HG03460 (cell line): ENCODE data around the gene ARHGAP28.
"Not testable (repeated sequence)": the region's sequence is repeated elsewhere in the genome, so short reads cannot be mapped to it uniquely, and the experiment has no call there.

Experiments used
- ATAC-seq: cut with Tn5 transposase; IDR thresholded peaks from one replicate; pipeline ENCODE4 v1.9.1; 2021; ENCODE audit not compliant: unreplicated experiment

ARHGAP28 gene

GRCh38 chr18:6814882-6815425 lies 85.4 kb downstream of the ARHGAP28 start:
- no peak for ATAC-seq

DNA sequence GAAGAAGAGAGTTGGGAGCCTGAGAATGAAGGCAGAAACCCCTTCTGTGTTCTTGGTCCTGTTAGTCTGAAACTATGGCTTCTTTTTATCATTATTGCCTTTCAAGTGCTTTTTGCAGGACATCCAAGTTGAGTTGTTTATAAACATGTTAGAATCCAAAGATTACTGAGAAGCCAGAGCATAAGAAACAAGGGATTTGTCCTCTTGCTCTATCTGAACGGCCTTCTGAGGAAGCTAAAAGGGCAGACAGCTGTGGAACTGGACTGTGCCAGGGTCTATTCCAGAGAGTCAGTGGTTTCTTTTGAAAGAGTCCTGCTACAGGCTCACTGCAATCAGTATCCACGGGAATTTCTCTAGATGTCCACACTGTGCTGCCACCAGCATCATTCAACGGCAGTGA lies 86.6 kb downstream of the ARHGAP28 start:
- no peak for ATAC-seq

DNA sequence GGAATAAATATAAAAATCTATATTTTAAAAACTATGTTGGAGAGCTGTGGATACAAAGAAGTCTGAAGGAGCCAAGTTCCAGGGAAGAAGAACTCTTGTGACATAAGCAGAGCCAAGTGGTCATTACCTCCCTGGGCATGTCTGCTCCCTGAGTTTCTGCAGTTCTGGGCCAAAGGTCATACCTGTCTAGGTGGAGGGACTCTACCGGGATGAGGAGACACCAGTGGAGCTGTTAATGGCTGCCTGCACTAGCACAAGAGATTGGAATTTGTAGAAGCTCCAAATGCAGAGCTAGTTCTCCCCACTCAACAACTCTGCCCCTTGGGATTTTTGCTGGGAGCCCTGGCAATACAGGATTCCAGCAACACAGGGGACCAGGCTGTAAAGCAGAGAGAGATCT lies 89.8 kb downstream of the ARHGAP28 start:
- no peak for ATAC-seq

DNA sequence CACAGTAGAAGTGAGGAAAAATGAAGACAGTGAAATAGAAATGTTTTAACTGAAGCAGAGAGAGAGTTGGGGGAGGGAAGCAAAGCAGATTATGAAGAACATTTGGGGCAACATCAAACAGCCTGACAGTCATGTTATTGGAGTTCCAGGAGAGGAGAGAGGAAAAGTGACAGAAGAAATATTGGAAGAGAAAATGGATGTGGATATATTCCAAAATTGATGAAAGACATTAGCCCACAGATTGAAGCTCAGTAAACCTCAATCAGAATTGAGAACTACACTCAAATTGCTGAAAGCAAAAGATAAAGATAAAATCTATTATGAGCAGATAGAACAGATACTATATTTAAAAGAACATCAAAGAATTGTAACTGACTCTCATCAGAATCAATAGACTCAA lies 90.8 kb downstream of the ARHGAP28 start:
- ATAC-seq = no peak

- ATAC-seq = no peak
Measured at GRCh38 chr18:6821356-6821755, 91.8 kb downstream of the ARHGAP28 start.

GRCh38 chr18:6827161-6827560 lies 97.6 kb downstream of the ARHGAP28 start:
- ATAC-seq = not testable (repeated sequence)

- not testable (repeated sequence) for ATAC-seq
Measured at GRCh38 chr18:6827566-6827965, 98.0 kb downstream of the ARHGAP28 start.

- ATAC-seq = no peak
Measured at GRCh38 chr18:6830916-6831315, 101.4 kb downstream of the ARHGAP28 start.

DNA sequence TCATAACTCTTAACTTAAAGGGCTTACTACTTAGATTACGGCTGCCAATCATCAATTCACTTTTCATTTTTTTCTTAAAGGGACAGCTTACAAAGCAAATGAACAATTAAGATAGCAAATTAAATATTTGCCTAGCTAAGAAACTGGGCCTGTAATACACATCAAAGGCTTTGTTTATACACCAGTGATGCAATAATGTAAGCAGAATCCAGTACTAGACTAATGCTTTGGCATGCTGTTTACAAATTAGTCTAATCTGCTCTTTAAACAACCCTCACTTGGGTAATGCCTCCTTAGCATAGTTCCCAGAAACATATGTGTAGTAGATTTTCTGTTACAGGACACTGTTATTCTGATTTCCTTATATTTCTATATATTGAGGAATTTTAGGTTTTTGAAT lies 105.8 kb downstream of the ARHGAP28 start:
- no peak for ATAC-seq

- ATAC-seq = no peak
Measured at GRCh38 chr18:6836331-6836730, 106.8 kb downstream of the ARHGAP28 start.

DNA sequence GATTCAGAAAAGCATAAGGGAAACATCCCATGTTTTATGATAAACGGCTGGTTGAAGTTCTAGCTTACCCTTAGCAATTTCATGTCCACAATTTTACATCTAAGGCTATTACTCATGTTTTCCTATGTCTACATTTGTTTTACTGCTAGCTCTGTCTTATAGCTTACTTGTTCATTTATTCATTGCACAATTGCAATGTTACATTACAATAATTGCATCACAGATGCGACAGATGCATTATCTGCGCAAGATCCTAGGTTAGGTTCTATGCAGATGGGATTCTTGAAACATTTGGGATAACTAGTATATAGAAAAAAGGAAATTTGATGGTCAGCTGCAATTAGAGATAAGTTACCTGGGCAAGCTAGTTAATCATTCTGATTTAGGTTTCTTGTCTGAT lies 108.4 kb downstream of the ARHGAP28 start:
- no peak for ATAC-seq

GRCh38 chr18:6842081-6842480 lies 112.6 kb downstream of the ARHGAP28 start:
- ATAC-seq = no peak

DNA sequence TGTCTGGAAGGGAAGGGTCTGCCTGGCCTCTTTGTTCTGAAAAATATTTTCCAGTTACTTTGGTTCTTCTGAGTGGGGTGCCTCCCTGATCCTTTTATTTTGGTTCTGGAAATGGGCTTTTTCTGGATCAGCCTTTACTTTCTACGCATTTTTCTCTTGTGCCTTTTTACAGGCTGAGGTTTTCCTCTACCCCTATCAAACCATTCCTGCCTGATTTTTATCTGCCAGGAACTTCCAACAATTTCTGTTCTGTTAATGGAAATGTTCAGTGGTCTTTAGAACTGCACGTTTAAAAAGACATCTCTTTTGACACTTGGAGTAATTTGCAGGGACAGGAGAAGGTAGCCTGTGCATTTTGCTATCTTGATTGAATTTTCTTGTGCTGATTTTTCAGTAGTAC lies 113.8 kb downstream of the ARHGAP28 start:
- no peak for ATAC-seq

GRCh38 chr18:6845521-6845920 lies 116.0 kb downstream of the ARHGAP28 start:
- not testable (repeated sequence) for ATAC-seq

GRCh38 chr18:6850396-6850795 lies 120.9 kb downstream of the ARHGAP28 start:
- ATAC-seq = no peak

GRCh38 chr18:6851480-6851879 lies 122.0 kb downstream of the ARHGAP28 start:
- no peak for ATAC-seq

DNA sequence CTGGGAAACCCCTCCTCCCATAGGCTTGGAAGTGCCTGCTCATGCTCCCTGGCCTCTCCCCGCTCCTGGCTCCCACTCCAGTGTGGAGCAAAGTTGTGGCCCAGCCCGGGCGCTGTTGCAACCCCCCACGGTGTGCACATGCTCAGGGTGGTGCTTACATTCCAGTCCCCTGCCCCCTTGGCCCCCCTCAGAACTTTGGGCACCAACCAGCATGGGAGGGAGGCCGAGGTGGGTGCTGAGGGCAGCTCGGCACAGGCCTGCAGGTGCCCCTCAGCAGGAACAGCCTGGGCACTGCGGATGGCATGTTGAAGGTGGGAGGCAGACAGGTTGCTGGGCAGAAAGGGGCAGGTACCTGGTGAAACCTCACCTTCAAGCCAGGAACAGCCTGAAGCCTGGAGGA lies 125.3 kb downstream of the ARHGAP28 start:
- ATAC-seq = no peak

DNA sequence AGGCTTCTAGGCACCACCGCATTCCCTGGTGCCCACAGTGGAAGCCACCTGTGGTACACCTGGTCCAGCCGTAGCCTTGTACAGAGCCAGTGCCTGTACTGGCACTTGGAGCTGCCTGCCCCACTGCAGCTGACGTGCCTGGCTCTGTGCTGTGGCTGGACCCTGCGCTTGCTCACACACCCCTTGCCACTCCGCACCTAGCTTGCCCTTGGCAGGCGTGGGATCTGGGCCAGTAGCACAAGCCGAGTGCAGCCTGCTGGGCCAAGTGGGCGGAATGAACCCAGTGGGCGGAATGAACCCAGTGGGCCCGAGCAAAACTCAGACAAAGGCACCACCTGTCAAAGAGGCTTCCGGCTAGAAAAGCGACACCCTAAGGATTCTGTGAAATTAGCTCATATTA lies 126.3 kb downstream of the ARHGAP28 start:
- ATAC-seq = no peak

- ATAC-seq = no peak
Measured at GRCh38 chr18:6857300-6857699, 127.8 kb downstream of the ARHGAP28 start.

DNA sequence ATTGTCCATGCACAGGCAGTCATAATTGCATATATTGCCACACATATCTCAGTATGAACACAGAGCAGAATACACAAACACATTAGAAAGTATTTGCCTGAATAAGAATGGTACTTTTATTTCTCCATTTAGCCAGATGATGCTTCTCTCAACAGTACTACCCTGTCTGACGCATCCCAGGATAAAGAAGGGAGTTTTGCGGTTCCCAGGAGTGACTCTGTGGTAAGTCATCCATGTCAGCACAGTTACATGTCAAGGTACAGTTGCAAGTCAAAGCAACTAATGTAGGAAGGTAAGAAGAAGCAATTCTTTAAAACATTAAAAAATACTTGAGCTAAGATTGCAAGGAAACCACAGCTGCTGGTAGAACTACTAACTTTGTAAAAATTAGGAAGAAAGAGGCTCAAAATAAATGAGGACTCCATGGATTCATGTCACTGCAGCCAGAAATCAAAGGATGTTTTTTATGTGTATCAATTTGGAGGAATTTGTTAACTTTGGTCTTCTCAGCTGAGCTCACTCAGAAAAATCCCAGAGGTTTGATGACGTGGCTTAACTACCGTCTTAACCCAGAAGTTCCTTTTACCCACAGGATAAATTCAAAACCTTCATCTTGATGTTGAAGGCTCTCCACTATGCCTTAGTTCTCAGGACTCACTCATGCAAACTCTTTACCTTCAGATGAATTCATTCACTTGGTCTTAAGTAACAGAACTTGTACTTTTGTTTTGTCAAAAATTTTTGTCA lies 130.3 kb downstream of the ARHGAP28 start:
- no peak for ATAC-seq

- no peak for ATAC-seq
Measured at GRCh38 chr18:6860804-6861448, 131.4 kb downstream of the ARHGAP28 start.

GRCh38 chr18:6865251-6865650 lies 135.7 kb downstream of the ARHGAP28 start:
- no peak for ATAC-seq
